Measurements from ENCODE around the gene SARDH.
A peak's percentile ranks its signal among the peaks of the same experiment; 100 is the strongest.

SARDH gene

GRCh38 chr9:133713150-133713959 is 24.8 kb downstream of the SARDH start:
- DNase-seq, result no peak

- no peak for DNase-seq
Observed at GRCh38 chr9:133712221-133713100, 25.7 kb downstream of the SARDH start.

- DNase-seq, result no peak
Observed at GRCh38 chr9:133711428-133712220, 26.5 kb downstream of the SARDH start.

GRCh38 chr9:133710661-133711427 is 27.3 kb downstream of the SARDH start:
- DNase-seq, result no peak

- DNase-seq, result no peak
Observed at GRCh38 chr9:133709691-133710571, 28.2 kb downstream of the SARDH start.

- peak; percentile 69 for DNase-seq
Observed at GRCh38 chr9:133709015-133709611, 29.0 kb downstream of the SARDH start.

- no peak for DNase-seq
Observed at GRCh38 chr9:133708246-133709014, 29.7 kb downstream of the SARDH start.

- no peak for DNase-seq
Observed at GRCh38 chr9:133707763-133708245, 30.3 kb downstream of the SARDH start.

GRCh38 chr9:133707065-133707762 is 30.9 kb downstream of the SARDH start:
- no peak for DNase-seq

- DNase-seq, result no peak
Observed at GRCh38 chr9:133706307-133707050, 31.7 kb downstream of the SARDH start.

GRCh38 chr9:133705576-133705975 is 32.6 kb downstream of the SARDH start:
- DNase-seq, result no peak

- no peak for DNase-seq
Observed at GRCh38 chr9:133704711-133705181, 33.4 kb downstream of the SARDH start.

- peak; percentile 82 for DNase-seq
Observed at GRCh38 chr9:133703591-133704399, 34.4 kb downstream of the SARDH start.

GRCh38 chr9:133702798-133703590 is 35.2 kb downstream of the SARDH start:
- peak; percentile 33 for DNase-seq

GRCh38 chr9:133701981-133702797 is 36.0 kb downstream of the SARDH start:
- peak; percentile 61 for DNase-seq

All from NCI-H510A (cell line).